Measurements from ENCODE around the gene PLCD1.

GRCh38 chr3:38021196-38021595 lies 8.2 kb downstream of the PLCD1 start:
- TF ChIP-seq CTCF (IDR thresholded peaks at IDR 0.05; ENCODE audit: low read length) (no peak), EZH2 (optimal IDR thresholded peaks at IDR 0.05; ENCODE audit: low read depth, low read length) (no peak), EZH2phosphoT487 (IDR thresholded peaks at IDR 0.05; ENCODE audit: low read length) (no peak)

Measured in MM.1S (cell line).